HepG2 (cell line): Measurements from ENCODE around the gene TMEM114. TPM values are rescaled to one million over a fixed set of nuclear protein-coding genes. Genes with fewer than 3 reads are reported as not detected.
A peak's percentile ranks its signal among the peaks of the same experiment; 100 is the strongest.

Experiments
- ARNTL ChIP-seq: sonication (generic); formaldehyde crosslinking; IDR thresholded peaks from 2 replicates; pipeline ENCODE4 v1.4.0; 2020; ENCODE audit warnings: mild to moderate bottlenecking, missing genetic modification reagents
- ASH2L ChIP-seq: fragments of 300-600, 200-600 bp; sonication (generic); IDR thresholded peaks from 2 replicates; pipeline ENCODE4 v1.7.0; 2017; ENCODE audit warnings: low read depth, mild to moderate bottlenecking, moderate library complexity, mixed read lengths, low read length; ENCODE audit not compliant: insufficient read length
- CHD2 ChIP-seq: IDR thresholded peaks from 2 replicates; pipeline ENCODE4 v1.6.1; 2011; ENCODE audit warnings: low read depth, low read length, improper control_type of control experiment
- CHD4 ChIP-seq: fragments of 200-600 bp; sonication (generic); IDR thresholded peaks from 2 replicates; pipeline ENCODE4 v1.7.0; 2017; ENCODE audit warnings: mild to moderate bottlenecking, low read length, borderline replicate concordance
- CSRNP1 ChIP-seq: sonication (generic); formaldehyde crosslinking; IDR thresholded peaks from 2 replicates; pipeline ENCODE4 v1.8.1; 2023; ENCODE audit warnings: mild to moderate bottlenecking, missing genetic modification reagents
- DZIP1 ChIP-seq: sonication (generic); formaldehyde crosslinking; IDR thresholded peaks from 2 replicates; pipeline ENCODE4 v1.5.0; 2020; ENCODE audit warnings: mild to moderate bottlenecking, missing genetic modification reagents
- GABPB1 ChIP-seq: IDR thresholded peaks from 2 replicates; pipeline ENCODE4 v1.6.1; 2016; ENCODE audit warnings: mild to moderate bottlenecking, missing genetic modification reagents, moderate library complexity, missing compliant biosample characterization
- IKZF4 ChIP-seq: sonication (generic); formaldehyde crosslinking; IDR thresholded peaks from 2 replicates; pipeline ENCODE4 v1.5.1; 2020; ENCODE audit warnings: borderline replicate concordance, mild to moderate bottlenecking, low read depth, missing genetic modification reagents; ENCODE audit errors: not compliant biosample characterization
- IRF2 ChIP-seq: IDR thresholded peaks from 2 replicates; pipeline ENCODE4 v1.6.1; 2018; ENCODE audit warnings: missing genetic modification reagents, missing compliant biosample characterization
- ZMYM2 ChIP-seq: sonication (generic); formaldehyde crosslinking; IDR thresholded peaks from 2 replicates; pipeline ENCODE4 v1.8.0; 2022; ENCODE audit warnings: mild to moderate bottlenecking, missing genetic modification reagents
- ZNF335 ChIP-seq: sonication (generic); formaldehyde crosslinking; IDR thresholded peaks from 2 replicates; pipeline ENCODE4 v1.4.0; 2020; ENCODE audit warnings: missing genetic modification reagents
- ZNF441 ChIP-seq: sonication (generic); formaldehyde crosslinking; IDR thresholded peaks from 2 replicates; pipeline ENCODE4 v1.7.0; 2021; ENCODE audit warnings: missing genetic modification reagents, borderline replicate concordance
- ZNF570 ChIP-seq: sonication (generic); formaldehyde crosslinking; IDR thresholded peaks from 2 replicates; pipeline ENCODE4 v1.4.0; 2020; ENCODE audit warnings: mild to moderate bottlenecking, missing genetic modification reagents, borderline replicate concordance
- ZNF660 ChIP-seq: sonication (generic); formaldehyde crosslinking; IDR thresholded peaks from 2 replicates; pipeline ENCODE4 v1.5.1; 2020; ENCODE audit warnings: mild to moderate bottlenecking, low read depth, missing genetic modification reagents, borderline replicate concordance
- ZNF674 ChIP-seq: sonication (generic); formaldehyde crosslinking; IDR thresholded peaks from 2 replicates; pipeline ENCODE4 v1.5.0; 2020; ENCODE audit warnings: low read depth, mild to moderate bottlenecking, missing genetic modification reagents
- ZNF710 ChIP-seq: sonication (generic); formaldehyde crosslinking; IDR thresholded peaks from 2 replicates; pipeline ENCODE4 v1.5.0; 2020; ENCODE audit warnings: mild to moderate bottlenecking, missing genetic modification reagents, borderline replicate concordance
- polyA plus RNA-seq, 8 experiments: library from polyadenylated mRNA; depleted of rRNA in 3 of 8; stranded (reverse) in 7 of 8; unstranded in 1 of 8; fragments of >200 nt; fragmentation: Illumina TruSeq in 4 of 8; extraction: Trizol in 4 of 8; gene quantifications; 2 replicates each; pipeline versions ENCODE4 v1.2.1 to v1.2.3, GENCODE V29; 2011 to 2016; ENCODE audit warnings: low read depth in 4 of 8, missing spikeins in 1 of 8, mixed read lengths in 1 of 8; ENCODE audit not compliant: insufficient read depth in 1 of 8
- total RNA-seq, 5 experiments: library from RNA; depleted of rRNA; stranded (reverse); fragments of >200 nt; fragmentation: Illumina TruSeq; extraction: Trizol; gene quantifications; 2 replicates each; pipeline ENCODE4 v1.2.3, GENCODE V29; 2016; ENCODE audit warnings: low read depth in 1 of 5
- TF ChIP-seq, protein P1 (sequence below), 2 experiments: sonication (generic) in 1 of 2; formaldehyde crosslinking in 1 of 2; IDR thresholded peaks; 2 replicates each; pipeline versions ENCODE4 v1.4.0 to v1.6.1; 2018 to 2020; ENCODE audit warnings: missing genetic modification reagents in 2 of 2, borderline replicate concordance in 1 of 2, low read depth in 1 of 2, mild to moderate bottlenecking in 1 of 2, missing biosample characterization in 1 of 2
- TF ChIP-seq, protein P2 (sequence below): sonication (generic); formaldehyde crosslinking; conservative IDR thresholded peaks from 2 replicates; pipeline ENCODE4 v1.8.1; 2023; ENCODE audit warnings: missing genetic modification reagents

Gene TMEM114
- total and polyA plus RNA-seq, 2 of the 13 experiments (the other 11 are each of a cell fraction or from before 2014, with no cell fraction given) = not detected

DNA sequence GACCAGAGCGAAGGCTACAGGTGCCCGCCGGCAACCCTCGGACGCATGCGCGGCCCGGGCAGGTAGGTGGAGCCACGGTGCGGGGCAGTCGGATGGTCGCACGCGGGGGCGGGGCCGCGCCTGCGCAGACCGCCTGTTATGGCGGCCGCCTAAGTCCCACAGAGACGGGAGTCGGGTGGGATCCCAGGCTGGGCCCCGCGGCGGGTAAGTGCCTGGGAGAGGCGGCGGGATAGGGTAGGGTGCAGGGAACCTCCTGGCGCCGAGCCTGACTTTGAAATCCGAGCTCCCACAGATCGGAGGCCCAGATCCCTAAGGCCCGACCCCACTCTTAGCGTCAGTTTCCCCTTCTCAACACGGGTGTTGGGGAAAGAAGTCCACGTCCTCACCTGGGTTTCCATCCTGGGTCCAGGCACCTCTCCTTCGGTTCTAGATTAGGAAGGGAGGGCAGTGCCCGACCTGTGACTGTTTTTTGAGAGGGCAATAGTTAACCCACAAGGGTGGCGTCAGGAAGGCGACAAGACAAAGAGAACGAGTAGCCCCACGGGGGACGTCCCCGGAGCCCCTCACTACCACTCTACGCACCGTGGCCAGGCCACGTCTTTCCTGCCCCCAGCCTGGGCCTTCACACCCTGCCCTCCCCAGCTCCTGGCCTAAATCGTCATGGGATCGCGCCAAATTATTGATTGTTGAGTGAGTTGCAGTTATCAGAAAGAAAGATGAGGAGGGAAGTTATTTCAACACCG, 31.4 kb upstream of the TMEM114 start, which contains the start of gene METTL22 (continued):
- TF ChIP-seq ZNF710 (CRISPR knock-in tag) = peak; percentile 71; the same call in 1 of the 2 replicates
- TF ChIP-seq CHD4 = 0 out of 2 replicates have a peak, but pooled peaks have one; percentile 13
- no peak for TF ChIP-seq ARNTL (CRISPR knock-in tag)
- TF ChIP-seq CHD2 = no peak
- TF ChIP-seq, protein P1, sequence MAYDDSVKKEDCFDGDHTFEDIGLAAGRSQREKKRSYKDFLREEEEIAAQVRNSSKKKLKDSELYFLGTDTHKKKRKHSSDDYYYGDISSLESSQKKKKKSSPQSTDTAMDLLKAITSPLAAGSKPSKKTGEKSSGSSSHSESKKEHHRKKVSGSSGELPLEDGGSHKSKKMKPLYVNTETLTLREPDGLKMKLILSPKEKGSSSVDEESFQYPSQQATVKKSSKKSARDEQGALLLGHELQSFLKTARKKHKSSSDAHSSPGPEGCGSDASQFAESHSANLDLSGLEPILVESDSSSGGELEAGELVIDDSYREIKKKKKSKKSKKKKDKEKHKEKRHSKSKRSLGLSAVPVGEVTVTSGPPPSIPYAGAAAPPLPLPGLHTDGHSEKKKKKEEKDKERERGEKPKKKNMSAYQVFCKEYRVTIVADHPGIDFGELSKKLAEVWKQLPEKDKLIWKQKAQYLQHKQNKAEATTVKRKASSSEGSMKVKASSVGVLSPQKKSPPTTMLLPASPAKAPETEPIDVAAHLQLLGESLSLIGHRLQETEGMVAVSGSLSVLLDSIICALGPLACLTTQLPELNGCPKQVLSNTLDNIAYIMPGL (CRISPR knock-in tag; IDR thresholded peaks at IDR 0.05; ENCODE audit: borderline replicate concordance in 1 of 2, low read depth in 1 of 2) = peak; percentile 79 to 85; a peak in 2 of 4 replicates
- TF ChIP-seq GABPB1 (CRISPR knock-in tag) = peak; percentile 83
- TF ChIP-seq ZNF660 (CRISPR knock-in tag) = no peak
- no peak; the same call in 1 of the 2 replicates for TF ChIP-seq IRF2 (CRISPR knock-in tag)
- no peak for TF ChIP-seq ZNF674 (CRISPR knock-in tag)
- 0 out of 2 replicates have a peak, but pooled peaks have one; percentile 4 for TF ChIP-seq ZMYM2
- peak; percentile 74 for TF ChIP-seq ZNF335 (CRISPR knock-in tag)
- peak; percentile 98 for TF ChIP-seq IKZF4 (CRISPR knock-in tag)
- TF ChIP-seq ZNF570 (CRISPR knock-in tag) = no peak
- TF ChIP-seq CSRNP1 (CRISPR knock-in tag) = peak; percentile 84; the same call in 1 of the 2 replicates
- TF ChIP-seq, protein P2, sequence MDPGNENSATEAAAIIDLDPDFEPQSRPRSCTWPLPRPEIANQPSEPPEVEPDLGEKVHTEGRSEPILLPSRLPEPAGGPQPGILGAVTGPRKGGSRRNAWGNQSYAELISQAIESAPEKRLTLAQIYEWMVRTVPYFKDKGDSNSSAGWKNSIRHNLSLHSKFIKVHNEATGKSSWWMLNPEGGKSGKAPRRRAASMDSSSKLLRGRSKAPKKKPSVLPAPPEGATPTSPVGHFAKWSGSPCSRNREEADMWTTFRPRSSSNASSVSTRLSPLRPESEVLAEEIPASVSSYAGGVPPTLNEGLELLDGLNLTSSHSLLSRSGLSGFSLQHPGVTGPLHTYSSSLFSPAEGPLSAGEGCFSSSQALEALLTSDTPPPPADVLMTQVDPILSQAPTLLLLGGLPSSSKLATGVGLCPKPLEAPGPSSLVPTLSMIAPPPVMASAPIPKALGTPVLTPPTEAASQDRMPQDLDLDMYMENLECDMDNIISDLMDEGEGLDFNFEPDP = no peak
- peak; percentile 99 for TF ChIP-seq DZIP1
- TF ChIP-seq ZNF441 (CRISPR knock-in tag) = peak; percentile 90; the same call in 1 of the 2 replicates
- TF ChIP-seq ASH2L = peak; percentile 90
